Astrocyte of the spinal cord (primary cell): ENCODE data around the gene GSTP1.
"Not testable (repeated sequence)": the region's sequence is repeated elsewhere in the genome, so short reads cannot be mapped to it uniquely, and the experiment has no call there.

ENCODE experiments used
- DNase-seq: peaks from one replicate; pipeline ENCODE4 v3.0.0; 2011; ENCODE audit warnings: low read depth, low spot score
- H3K4me3 ChIP-seq: 2 replicates; pipeline ENCODE4 v1.5.1; 2011; ENCODE audit warnings: low read depth, mild to moderate bottlenecking, low read length, moderate library complexity
- CTCF ChIP-seq: IDR thresholded peaks from 2 replicates; pipeline ENCODE4 v1.5.1; 2012; ENCODE audit warnings: low read depth, mild to moderate bottlenecking, low read length, inconsistent platforms
- in situ Hi-C: cut with HindIII; loops from 2 replicates; pipeline ENCODE4 v1.10.0; 2017; ENCODE audit warnings: low sequenced_read_pairs

Gene GSTP1

GRCh38 chr11:67596753-67597300 lies 13.2 kb downstream of the GSTP1 start:
- TF ChIP-seq CTCF, result no peak
- no peak overlapping the region for H3K4me3 ChIP-seq
- in situ Hi-C loops, result no loop called here
- DNase-seq, result no peak

GRCh38 chr11:67597458-67597857 lies 13.8 kb downstream of the GSTP1 start:
- in situ Hi-C loops, result not testable (repeated sequence)

GRCh38 chr11:67597963-67598362 lies 14.4 kb downstream of the GSTP1 start:
- in situ Hi-C loops, result not testable (repeated sequence)

More at GRCh38 chr11:67597458-67597857, 13.8 kb downstream of the GSTP1 start:
- not testable (repeated sequence) for DNase-seq, H3K4me3 ChIP-seq

GRCh38 chr11:67599149-67599548 lies 15.5 kb downstream of the GSTP1 start:
- H3K4me3 ChIP-seq, result no peak overlapping the region
- no peak for TF ChIP-seq CTCF
- no peak for DNase-seq
- in situ Hi-C loops, result no loop called here

More at GRCh38 chr11:67597963-67598362, 14.4 kb downstream of the GSTP1 start:
- not testable (repeated sequence) for H3K4me3 ChIP-seq, DNase-seq

GRCh38 chr11:67600324-67601029 lies 16.9 kb downstream of the GSTP1 start:
- in situ Hi-C loops, result no loop called here
- no peak overlapping the region for H3K4me3 ChIP-seq
- no peak for DNase-seq
- no peak for TF ChIP-seq CTCF

- TF ChIP-seq CTCF, result no peak
- DNase-seq, result no peak
- in situ Hi-C loops, result no loop called here
- H3K4me3 ChIP-seq, result no peak overlapping the region
Measured at GRCh38 chr11:67601098-67601497, 17.5 kb downstream of the GSTP1 start.

GRCh38 chr11:67604119-67604518 lies 20.5 kb downstream of the GSTP1 start:
- in situ Hi-C loops, H3K4me3 ChIP-seq, DNase-seq: not testable (repeated sequence)

GRCh38 chr11:67604815-67605214 lies 21.2 kb downstream of the GSTP1 start:
- DNase-seq, result no peak
- H3K4me3 ChIP-seq, result no peak overlapping the region
- in situ Hi-C loops, result no loop called here
- no peak for TF ChIP-seq CTCF
